ENCODE results near the gene GDF7. TPM values are rescaled to one million over a fixed set of nuclear protein-coding genes. Genes with fewer than 3 reads are reported as not detected.

Gene GDF7
- total RNA-seq, 6 donors from 2014 or later = under 0.01 to 1.8 (median 0.44) TPM

DNA sequence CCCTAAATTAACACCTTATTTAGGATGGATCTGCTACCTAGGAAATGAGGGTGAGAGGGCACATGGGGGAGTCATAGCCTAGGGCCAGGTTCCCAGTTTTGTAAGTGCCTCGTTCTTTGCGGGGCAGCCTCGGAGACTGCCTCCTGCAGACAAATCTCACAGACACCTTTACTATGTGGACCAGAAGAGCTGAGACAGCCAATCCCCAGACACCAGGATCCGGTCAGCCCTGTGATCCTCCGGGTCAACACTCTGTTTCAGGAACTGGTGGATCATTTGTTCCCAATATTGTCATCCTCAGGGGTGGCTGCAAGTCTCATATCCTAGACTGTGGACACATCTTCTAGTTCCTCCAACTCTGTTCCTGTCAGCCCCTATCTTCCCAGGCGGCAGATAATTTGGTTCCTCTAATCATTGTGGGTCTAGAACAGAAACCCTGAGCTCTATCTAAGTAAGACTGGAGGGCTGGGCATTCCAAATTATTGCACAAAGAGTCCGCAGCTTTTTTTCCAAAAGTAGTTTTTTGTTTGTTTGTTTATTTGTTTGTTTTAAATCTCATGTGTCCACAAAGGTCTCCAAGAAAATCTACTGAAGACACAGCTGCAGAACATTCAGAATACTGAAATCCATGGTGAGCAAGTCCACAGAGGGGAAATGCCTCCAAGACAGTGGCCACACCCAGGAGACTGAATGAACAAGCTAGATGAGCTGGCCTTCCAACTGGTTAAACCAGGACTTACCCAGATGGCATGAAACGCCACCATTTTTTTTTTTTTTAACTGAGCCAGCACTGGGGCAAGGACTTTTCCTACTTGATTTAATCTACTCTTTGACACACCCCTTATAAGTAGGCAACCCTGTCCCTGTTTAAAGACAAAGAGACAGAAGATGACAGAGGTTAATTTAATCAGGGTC, 6.2 kb upstream of the GDF7 start:
- TF ChIP-seq CTCF (IDR thresholded peaks at IDR 0.05) = no peak
- no peak for TF ChIP-seq EP300 (IDR thresholded peaks at IDR 0.05)
- no peak for TF ChIP-seq POLR2A (IDR thresholded peaks at IDR 0.05)
- TF ChIP-seq POLR2AphosphoS5 (IDR thresholded peaks at IDR 0.05) = no peak
- DNase-seq = no peak
- H3K36me3 ChIP-seq = no peaks in the 10 kb centered on the region
- no peaks in the 10 kb centered on the region for H3K9me3 ChIP-seq
- WGBS, 2 donors = 55 to 56% methylated on average over 5 to 8 of the region's 8 CpGs
- ATAC-seq (ENCODE audit: low FRiP score in 2 of 2) = peak in 1 of 2 donors; percentile 28
- H3K4me3 ChIP-seq = no peak overlapping the region
- no peak overlapping the region for H3K27ac ChIP-seq
- peaks cover 0 to 20% (median 14%) of the 10 kb centered on the region in 4 donors for H3K27me3 ChIP-seq
- peaks cover 7 to 17% (median 9%) of the 10 kb centered on the region in 4 donors for H3K4me1 ChIP-seq

DNA sequence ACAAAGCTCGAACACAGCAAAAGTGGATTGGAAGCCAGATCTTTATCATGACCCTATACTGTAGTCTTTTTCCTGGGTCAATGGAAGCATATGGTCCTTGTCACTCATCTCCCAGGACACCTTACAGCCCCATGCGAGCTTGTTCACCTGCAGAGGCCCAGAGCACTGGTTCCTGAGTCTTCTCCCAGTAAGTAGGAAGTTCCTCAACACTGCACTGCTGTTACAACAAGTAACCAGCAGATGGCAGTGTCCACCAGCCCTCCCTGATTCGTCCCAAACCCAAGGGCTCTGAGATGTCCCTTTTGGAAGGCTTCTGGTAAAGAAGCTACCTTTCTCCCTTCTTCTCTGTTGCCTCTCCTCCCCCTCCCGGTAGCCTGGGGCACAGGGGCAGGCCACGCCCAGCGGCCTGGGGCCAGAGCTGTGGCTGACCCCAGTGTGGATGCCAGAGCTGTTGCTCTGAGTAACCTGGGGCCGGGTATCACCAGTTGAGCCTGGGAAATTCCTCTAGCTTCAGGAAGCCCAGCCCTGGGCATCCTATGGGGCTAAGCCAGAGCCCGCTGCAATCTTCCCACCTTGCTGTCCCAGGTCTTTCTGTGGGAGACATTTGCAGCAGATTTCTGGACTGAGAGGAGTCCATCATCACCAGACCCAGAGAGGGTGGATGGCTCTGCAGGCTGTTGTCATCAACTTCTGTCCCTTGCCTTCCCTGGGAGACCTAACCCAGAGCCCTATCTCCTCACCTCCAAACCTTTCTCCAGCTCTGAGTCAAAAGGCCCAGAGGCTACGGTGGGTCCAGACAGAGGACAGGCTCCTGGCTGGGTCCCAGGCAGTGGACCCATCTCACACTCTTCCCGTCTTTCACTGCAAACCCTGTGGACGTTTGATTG, 5.3 kb upstream of the GDF7 start:
- Histone ChIP-seq H3K36me3 (no peaks in the 10 kb centered on the region), H3K27ac (no peak overlapping the region), H3K4me1 (peaks cover 16 to 26% (median 18%) of the 10 kb centered on the region in 4 donors), H3K27me3 (peaks cover 0 to 29% (median 18%) of the 10 kb centered on the region in 4 donors), H3K9me3 (no peaks in the 10 kb centered on the region), H3K4me3 (no peak overlapping the region)
- 35 to 40% methylated on average over 6 to 11 of the region's 11 CpGs for WGBS, 2 donors
- peak; percentile 74 to 85 for DNase-seq
- TF ChIP-seq EP300 (IDR thresholded peaks at IDR 0.05) = no peak
- no peak for TF ChIP-seq POLR2AphosphoS5 (IDR thresholded peaks at IDR 0.05)
- TF ChIP-seq POLR2A (IDR thresholded peaks at IDR 0.05) = no peak
- TF ChIP-seq CTCF (IDR thresholded peaks at IDR 0.05) = peak; percentile 84 to 95 (median 91)
- ATAC-seq (ENCODE audit: low FRiP score in 2 of 2) = peak; percentile 74 to 90

GRCh38 chr2:20662308-20662937, 4.5 kb upstream of the GDF7 start:
- H3K9me3 ChIP-seq = no peaks in the 10 kb centered on the region
- H3K27me3 ChIP-seq = peaks cover 0 to 35% (median 20%) of the 10 kb centered on the region in 4 donors
- no peak overlapping the region for H3K27ac ChIP-seq
- H3K4me1 ChIP-seq = peaks cover 18 to 34% (median 23%) of the 10 kb centered on the region in 4 donors
- H3K4me3 ChIP-seq = no peak overlapping the region
- ATAC-seq (ENCODE audit: low FRiP score in 2 of 2) (no peak), DNase-seq (no peak)
- no peaks in the 10 kb centered on the region for H3K36me3 ChIP-seq
- TF ChIP-seq CTCF (IDR thresholded peaks at IDR 0.05) = no peak
- no peak for TF ChIP-seq EP300 (IDR thresholded peaks at IDR 0.05)
- no peak for TF ChIP-seq POLR2A (IDR thresholded peaks at IDR 0.05)
- no peak for TF ChIP-seq POLR2AphosphoS5 (IDR thresholded peaks at IDR 0.05)
- 58 to 79% methylated on average over 4 to 5 of the region's 5 CpGs for WGBS, 2 donors

DNA sequence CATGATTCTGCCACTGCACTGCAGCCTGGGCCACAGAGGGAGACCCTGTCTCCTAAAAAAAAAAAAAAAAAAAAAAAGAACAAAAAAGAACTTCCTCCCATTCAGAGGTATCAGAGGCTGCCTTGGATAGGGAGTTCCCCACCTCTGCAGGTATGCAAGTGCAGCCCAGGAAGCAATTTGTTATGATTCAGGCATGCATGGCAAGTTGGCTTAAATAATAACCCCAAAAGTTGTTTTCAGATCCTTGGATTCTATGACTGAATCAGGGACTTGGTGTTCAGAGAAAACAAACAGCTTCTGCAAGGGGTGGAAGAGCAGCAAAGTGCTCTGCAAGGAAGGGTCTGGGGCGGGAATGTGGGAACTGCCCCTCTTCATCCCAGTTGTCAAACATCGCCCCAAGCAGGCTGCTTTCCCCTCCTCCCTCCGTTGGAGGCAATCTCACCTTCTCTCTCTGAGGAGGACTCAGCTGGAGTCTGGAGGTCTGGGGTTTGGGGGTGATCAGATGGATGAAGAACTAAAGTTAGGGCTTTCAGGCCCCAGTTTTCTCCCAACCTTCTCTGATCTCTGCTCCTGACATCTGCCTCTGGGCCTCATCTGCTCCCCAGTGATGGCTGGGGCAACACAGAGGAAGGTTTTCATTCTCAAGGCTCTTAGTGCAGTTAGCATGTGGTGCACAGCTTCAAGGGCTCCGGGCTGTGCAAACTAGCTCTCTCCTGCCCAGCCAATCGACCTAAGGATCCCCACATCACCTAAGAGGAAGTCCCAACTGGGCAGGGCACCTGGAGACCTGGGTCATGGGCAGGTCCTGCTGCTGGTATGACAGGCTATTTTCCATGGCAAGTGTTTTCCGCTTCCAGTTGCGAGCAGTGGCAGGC, 3.5 kb upstream of the GDF7 start:
- Histone ChIP-seq H3K36me3 (no peaks in the 10 kb centered on the region), H3K4me1 (peaks cover 21 to 40% (median 27%) of the 10 kb centered on the region in 4 donors), H3K27ac (no peak overlapping the region), H3K9me3 (no peaks in the 10 kb centered on the region), H3K4me3 (no peak overlapping the region), H3K27me3 (peaks cover 0 to 45% (median 22%) of the 10 kb centered on the region in 4 donors)
- DNase-seq (no peak), ATAC-seq (ENCODE audit: low FRiP score in 2 of 2) (no peak)
- 46 to 47% methylated on average over 5 to 6 of the region's 7 CpGs for WGBS, 2 donors
- no peak for TF ChIP-seq CTCF (IDR thresholded peaks at IDR 0.05)
- TF ChIP-seq POLR2A (IDR thresholded peaks at IDR 0.05) = no peak
- TF ChIP-seq EP300 (IDR thresholded peaks at IDR 0.05) = no peak
- TF ChIP-seq POLR2AphosphoS5 (IDR thresholded peaks at IDR 0.05) = no peak

All from upper lobe of left lung (tissue), 6 donors.